ENCODE results near the gene IL17C. TPM values are rescaled to one million over a fixed set of nuclear protein-coding genes. Genes with fewer than 3 reads are reported as not detected.

Gene IL17C
- total RNA-seq, 2 donors from 2014 or later = not detected

- Histone ChIP-seq H3K9ac (ENCODE audit: extremely low read depth, low read length, poor library complexity, severe bottlenecking) (no peak overlapping the region), H3K27me3 (ENCODE audit: control insufficient read depth, insufficient read depth, low read length, poor library complexity, severe bottlenecking) (peaks cover 11% of the 10 kb centered on the region), H3K9me3 (ENCODE audit: control insufficient read depth, low read length) (no peaks in the 10 kb centered on the region), H3K4me3 (ENCODE audit: low read length) (no peak overlapping the region), H3K4me1 (ENCODE audit: control insufficient read depth, insufficient read depth, low read length) (no peaks in the 10 kb centered on the region), H3K27ac (ENCODE audit: low read depth, low read length) (no peak overlapping the region), H3K36me3 (ENCODE audit: control insufficient read depth, insufficient read depth, low read length) (peaks cover 3% of the 10 kb centered on the region)
- H3K4me3 Mint-ChIP-seq = no peak overlapping the region
- TF ChIP-seq, protein P1, sequence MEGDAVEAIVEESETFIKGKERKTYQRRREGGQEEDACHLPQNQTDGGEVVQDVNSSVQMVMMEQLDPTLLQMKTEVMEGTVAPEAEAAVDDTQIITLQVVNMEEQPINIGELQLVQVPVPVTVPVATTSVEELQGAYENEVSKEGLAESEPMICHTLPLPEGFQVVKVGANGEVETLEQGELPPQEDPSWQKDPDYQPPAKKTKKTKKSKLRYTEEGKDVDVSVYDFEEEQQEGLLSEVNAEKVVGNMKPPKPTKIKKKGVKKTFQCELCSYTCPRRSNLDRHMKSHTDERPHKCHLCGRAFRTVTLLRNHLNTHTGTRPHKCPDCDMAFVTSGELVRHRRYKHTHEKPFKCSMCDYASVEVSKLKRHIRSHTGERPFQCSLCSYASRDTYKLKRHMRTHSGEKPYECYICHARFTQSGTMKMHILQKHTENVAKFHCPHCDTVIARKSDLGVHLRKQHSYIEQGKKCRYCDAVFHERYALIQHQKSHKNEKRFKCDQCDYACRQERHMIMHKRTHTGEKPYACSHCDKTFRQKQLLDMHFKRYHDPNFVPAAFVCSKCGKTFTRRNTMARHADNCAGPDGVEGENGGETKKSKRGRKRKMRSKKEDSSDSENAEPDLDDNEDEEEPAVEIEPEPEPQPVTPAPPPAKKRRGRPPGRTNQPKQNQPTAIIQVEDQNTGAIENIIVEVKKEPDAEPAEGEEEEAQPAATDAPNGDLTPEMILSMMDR (conservative IDR thresholded peaks at IDR 0.05) = no peak
- H3K36me3 Mint-ChIP-seq (ENCODE audit: low read depth) = peaks cover 9% of the 10 kb centered on the region
- H3K9me3 Mint-ChIP-seq = no peaks in the 10 kb centered on the region
- DNase-seq = no peak
- WGBS, 2 experiments (ENCODE audit: insufficient coverage in 1 of 2, insufficient read length in 1 of 2) = 89 to 100% methylated on average over 2 to 11 of the region's 13 CpGs
- H3K4me1 Mint-ChIP-seq = no peaks in the 10 kb centered on the region
- no peak overlapping the region for H3K27ac Mint-ChIP-seq
- H3K27me3 Mint-ChIP-seq (ENCODE audit: insufficient read depth) = peaks cover 26% of the 10 kb centered on the region
These were observed 1.7 kb downstream of the IL17C start for GRCh38 chr16:88640039-88640495.

- Histone ChIP-seq H3K36me3 (ENCODE audit: control insufficient read depth, insufficient read depth, low read length) (peaks cover 3% of the 10 kb centered on the region), H3K4me1 (ENCODE audit: control insufficient read depth, insufficient read depth, low read length) (no peaks in the 10 kb centered on the region), H3K27me3 (ENCODE audit: control insufficient read depth, insufficient read depth, low read length, poor library complexity, severe bottlenecking) (peaks cover 5% of the 10 kb centered on the region), H3K27ac (ENCODE audit: low read depth, low read length) (no peak overlapping the region), H3K9me3 (ENCODE audit: control insufficient read depth, low read length) (no peaks in the 10 kb centered on the region), H3K9ac (ENCODE audit: extremely low read depth, low read length, poor library complexity, severe bottlenecking) (no peak overlapping the region), H3K4me3 (ENCODE audit: low read length) (no peak overlapping the region)
- no peak overlapping the region for H3K4me3 Mint-ChIP-seq
- DNase-seq = no peak
- H3K27me3 Mint-ChIP-seq (ENCODE audit: insufficient read depth) = peaks cover 23% of the 10 kb centered on the region
- H3K36me3 Mint-ChIP-seq (ENCODE audit: low read depth) = peaks cover 13% of the 10 kb centered on the region
- WGBS, 2 experiments (ENCODE audit: insufficient coverage in 1 of 2, insufficient read length in 1 of 2) = 92 to 95% methylated on average over 15 to 17 of the region's 17 CpGs
- H3K4me1 Mint-ChIP-seq = no peaks in the 10 kb centered on the region
- H3K9me3 Mint-ChIP-seq = no peaks in the 10 kb centered on the region
- no peak overlapping the region for H3K27ac Mint-ChIP-seq
- TF ChIP-seq, protein P1 (conservative IDR thresholded peaks at IDR 0.05) = no peak
These were observed 2.3 kb downstream of the IL17C start for GRCh38 chr16:88640498-88641247.

DNA sequence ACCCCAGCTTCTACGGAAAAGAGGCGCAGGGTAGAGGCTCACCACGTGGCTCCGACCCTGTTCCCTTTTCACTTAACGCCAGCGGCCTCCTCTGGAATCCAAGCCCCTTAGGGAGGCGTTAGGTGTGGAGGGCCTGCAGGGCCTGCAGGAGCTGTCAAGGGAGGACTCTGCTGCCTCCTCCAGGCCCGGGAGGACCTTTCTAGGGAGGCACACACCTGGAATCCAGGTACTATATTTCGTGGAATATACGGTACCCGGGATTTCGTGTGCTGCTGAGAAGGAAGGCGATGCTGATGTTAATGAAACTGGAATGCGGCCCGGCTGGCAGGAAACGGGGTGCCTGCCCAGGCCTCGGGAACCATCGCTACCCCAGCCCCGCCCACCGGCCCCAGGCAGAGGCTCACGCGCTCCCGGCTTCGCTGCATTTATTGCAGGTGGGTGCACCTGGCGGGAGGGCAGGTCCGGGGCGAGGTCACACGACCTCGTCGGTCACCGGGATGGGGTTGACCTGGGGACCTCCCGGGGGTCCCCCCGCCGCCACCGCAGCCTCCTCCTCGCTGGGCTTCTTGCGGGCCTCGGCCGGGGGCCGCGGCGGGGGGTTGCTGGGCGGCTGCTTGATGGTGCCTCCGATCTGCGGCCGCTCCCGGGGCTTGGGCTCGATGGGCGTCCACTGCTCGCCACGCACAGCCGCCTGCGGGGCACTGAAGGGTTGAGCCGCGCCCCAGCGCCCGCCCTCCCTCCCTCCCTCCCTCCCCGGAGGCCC, 4.7 kb downstream of the IL17C start:
- WGBS, 2 experiments (ENCODE audit: insufficient coverage in 1 of 2, insufficient read length in 1 of 2) = 94% methylated on average over 33 to 53 of the region's 58 CpGs
- Histone ChIP-seq H3K27ac (ENCODE audit: low read depth, low read length) (no peak overlapping the region), H3K36me3 (ENCODE audit: control insufficient read depth, insufficient read depth, low read length) (peaks cover 3% of the 10 kb centered on the region), H3K9me3 (ENCODE audit: control insufficient read depth, low read length) (no peaks in the 10 kb centered on the region), H3K27me3 (ENCODE audit: control insufficient read depth, insufficient read depth, low read length, poor library complexity, severe bottlenecking) (no peaks in the 10 kb centered on the region), H3K4me1 (ENCODE audit: control insufficient read depth, insufficient read depth, low read length) (no peaks in the 10 kb centered on the region), H3K4me3 (ENCODE audit: low read length) (no peak overlapping the region), H3K9ac (ENCODE audit: extremely low read depth, low read length, poor library complexity, severe bottlenecking) (no peak overlapping the region)
- H3K36me3 Mint-ChIP-seq (ENCODE audit: low read depth) = peaks cover 13% of the 10 kb centered on the region
- no peaks in the 10 kb centered on the region for H3K4me1 Mint-ChIP-seq
- H3K27me3 Mint-ChIP-seq (ENCODE audit: insufficient read depth) = peaks cover 9% of the 10 kb centered on the region
- H3K9me3 Mint-ChIP-seq = no peaks in the 10 kb centered on the region
- no peak overlapping the region for H3K4me3 Mint-ChIP-seq
- DNase-seq = no peak
- H3K27ac Mint-ChIP-seq = no peak overlapping the region
- TF ChIP-seq, protein P1 (conservative IDR thresholded peaks at IDR 0.05) = peak; percentile 22
